T-helper 17 cell (primary cell): ENCODE results near the gene EML6. TPM values are rescaled to one million over a fixed set of nuclear protein-coding genes. Genes with fewer than 3 reads are reported as not detected.

Source experiments
- ATAC-seq: fragments of 150-1000 bp; cut with Tn5 transposase; 2 replicates; pipeline ENCODE4 v1.10.0; 2021; ENCODE audit warnings: mild to moderate bottlenecking, moderate library complexity
- DNase-seq, 3 donors: peaks; one replicate each; pipeline versions ENCODE4 v3.0.0 to v3.0.0-alpha.2; 2020 to 2021
- H3K9me3 ChIP-seq: one replicate; pipeline ENCODE4 v1.7.0; 2013; ENCODE audit warnings: low read length, mild to moderate bottlenecking; ENCODE audit not compliant: control insufficient read depth, poor library complexity, severe bottlenecking
- H3K27ac Mint-ChIP-seq: one replicate; pipeline ENCODE4 v1.8.0; 2022; ENCODE audit warnings: mild to moderate bottlenecking, moderate library complexity, mixed read lengths
- H3K27me3 Mint-ChIP-seq: one replicate; pipeline ENCODE4 v1.8.0; 2022; ENCODE audit warnings: mixed read lengths
- H3K36me3 Mint-ChIP-seq: one replicate; pipeline ENCODE4 v1.8.0; 2022; ENCODE audit warnings: low read depth, mixed read lengths
- H3K4me1 Mint-ChIP-seq: one replicate; pipeline ENCODE4 v1.8.0; 2022; ENCODE audit warnings: mild to moderate bottlenecking, mixed read lengths
- H3K4me3 Mint-ChIP-seq: one replicate; pipeline ENCODE4 v1.8.0; 2022; ENCODE audit warnings: mild to moderate bottlenecking, moderate library complexity, mixed read lengths
- total RNA-seq, 4 donors: library from RNA in 2 of 4; stranded (reverse) in 2 of 4; gene quantifications; one replicate each; pipeline ENCODE4 v1.2.3 and lab custom pipeline; 2022 to 2026

The EML6 gene
- total RNA-seq, 2 donors from 2014 or later: 2.2 to 4.0 TPM

DNA sequence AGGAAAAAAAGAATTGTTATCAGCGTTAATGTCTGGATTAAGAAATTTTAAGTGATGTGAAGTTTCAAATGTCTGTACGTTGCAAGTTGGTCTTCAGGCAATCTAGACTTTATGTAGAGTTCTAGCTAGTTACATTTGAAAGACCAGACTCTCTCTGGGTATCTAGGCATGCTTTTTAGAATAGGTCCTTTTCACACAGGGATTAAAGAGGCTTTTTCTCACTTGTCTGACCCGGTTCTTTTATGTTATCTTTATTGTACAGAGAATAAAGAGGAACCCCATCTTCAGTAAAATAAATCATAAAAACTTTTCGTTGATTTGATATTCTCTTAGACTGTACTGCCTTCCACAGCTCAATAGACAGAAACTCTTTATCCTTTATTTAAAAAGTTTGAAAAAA is 8.5 kb upstream of the EML6 start:
- peaks cover 4% of the 10 kb centered on the region for H3K36me3 Mint-ChIP-seq
- H3K4me1 Mint-ChIP-seq: peaks cover 2% of the 10 kb centered on the region
- peaks cover 54% of the 10 kb centered on the region for H3K27me3 Mint-ChIP-seq
- no peak overlapping the region for H3K27ac Mint-ChIP-seq
- no peaks in the 10 kb centered on the region for H3K9me3 ChIP-seq
- no peak for ATAC-seq
- H3K4me3 Mint-ChIP-seq: no peak overlapping the region
- DNase-seq: no peak

GRCh38 chr2:54716375-54716774 is 7.1 kb upstream of the EML6 start:
- DNase-seq: no peak
- no peaks in the 10 kb centered on the region for H3K9me3 ChIP-seq
- peaks cover 56% of the 10 kb centered on the region for H3K27me3 Mint-ChIP-seq
- H3K4me1 Mint-ChIP-seq: peaks cover 2% of the 10 kb centered on the region
- peaks cover 2% of the 10 kb centered on the region for H3K36me3 Mint-ChIP-seq
- no peak overlapping the region for H3K4me3 Mint-ChIP-seq
- no peak for ATAC-seq
- no peak overlapping the region for H3K27ac Mint-ChIP-seq

GRCh38 chr2:54720563-54720962 is 2.9 kb upstream of the EML6 start:
- ATAC-seq (no peak), DNase-seq (no peak)
- peaks cover 8% of the 10 kb centered on the region for H3K36me3 Mint-ChIP-seq
- no peaks in the 10 kb centered on the region for H3K9me3 ChIP-seq
- H3K4me1 Mint-ChIP-seq: peaks cover 12% of the 10 kb centered on the region
- H3K27ac Mint-ChIP-seq: no peak overlapping the region
- H3K27me3 Mint-ChIP-seq: peaks cover 45% of the 10 kb centered on the region
- no peak overlapping the region for H3K4me3 Mint-ChIP-seq

GRCh38 chr2:54722641-54723040 is 821 bp upstream of the EML6 start:
- Mint-ChIP-seq H3K36me3 (peaks cover 8% of the 10 kb centered on the region), H3K27me3 (peaks cover 65% of the 10 kb centered on the region), H3K4me1 (peaks cover 12% of the 10 kb centered on the region), H3K27ac (peak overlapping the region; percentile 83), H3K4me3 (peak overlapping the region; percentile 98)
- DNase-seq (no peak), ATAC-seq (no peak)
- no peaks in the 10 kb centered on the region for H3K9me3 ChIP-seq

DNA sequence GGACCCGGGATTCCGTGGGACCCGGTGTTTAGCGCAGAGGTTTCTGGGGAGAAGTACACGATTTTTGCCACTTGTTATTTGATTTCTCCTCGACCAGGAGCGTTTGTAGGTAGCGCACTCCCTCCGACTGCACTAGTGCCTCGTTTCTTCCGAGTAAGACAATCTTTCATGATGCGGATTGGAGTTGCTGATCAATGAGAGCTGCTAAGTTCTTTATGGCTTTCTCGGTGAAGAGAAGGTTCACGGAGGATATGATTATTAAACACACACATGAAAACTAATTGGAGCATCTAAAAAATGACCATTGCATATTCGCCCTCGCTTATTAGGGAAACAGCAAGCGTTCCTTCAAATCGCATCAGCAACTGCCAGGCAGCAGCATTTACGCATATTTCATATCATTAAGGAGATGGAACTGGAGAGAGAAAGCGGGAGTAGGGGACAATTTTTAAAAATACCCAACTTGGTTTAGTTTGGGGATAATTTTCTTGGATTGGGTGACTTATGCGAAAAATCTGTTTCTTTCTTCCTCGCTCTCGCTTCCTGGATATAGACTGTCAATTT is 616 bp downstream of the EML6 start:
- H3K36me3 Mint-ChIP-seq: peaks cover 7% of the 10 kb centered on the region
- H3K9me3 ChIP-seq: no peaks in the 10 kb centered on the region
- peak overlapping the region; percentile 98 for H3K4me3 Mint-ChIP-seq
- peak; percentile 2 for ATAC-seq
- peak overlapping the region; percentile 83 for H3K27ac Mint-ChIP-seq
- H3K4me1 Mint-ChIP-seq: peaks cover 11% of the 10 kb centered on the region
- DNase-seq: no peak
- H3K27me3 Mint-ChIP-seq: peaks cover 62% of the 10 kb centered on the region

- no peak overlapping the region for H3K27ac Mint-ChIP-seq
- H3K27me3 Mint-ChIP-seq: peaks cover 61% of the 10 kb centered on the region
- ATAC-seq (no peak), DNase-seq (peak in 2 of 3 donors; percentile 21 to 36)
- no peaks in the 10 kb centered on the region for H3K9me3 ChIP-seq
- H3K4me1 Mint-ChIP-seq: peaks cover 10% of the 10 kb centered on the region
- H3K4me3 Mint-ChIP-seq: peak overlapping the region; percentile 98
- H3K36me3 Mint-ChIP-seq: peaks cover 6% of the 10 kb centered on the region
Observed at GRCh38 chr2:54724560-54725342, 1.3 kb downstream of the EML6 start.

GRCh38 chr2:54725343-54726099 is 2.1 kb downstream of the EML6 start:
- H3K9me3 ChIP-seq: no peaks in the 10 kb centered on the region
- Mint-ChIP-seq H3K4me1 (peaks cover 10% of the 10 kb centered on the region), H3K4me3 (peak overlapping the region; percentile 88), H3K36me3 (peaks cover 6% of the 10 kb centered on the region), H3K27ac (no peak overlapping the region), H3K27me3 (peaks cover 54% of the 10 kb centered on the region)
- DNase-seq (no peak), ATAC-seq (no peak)

DNA sequence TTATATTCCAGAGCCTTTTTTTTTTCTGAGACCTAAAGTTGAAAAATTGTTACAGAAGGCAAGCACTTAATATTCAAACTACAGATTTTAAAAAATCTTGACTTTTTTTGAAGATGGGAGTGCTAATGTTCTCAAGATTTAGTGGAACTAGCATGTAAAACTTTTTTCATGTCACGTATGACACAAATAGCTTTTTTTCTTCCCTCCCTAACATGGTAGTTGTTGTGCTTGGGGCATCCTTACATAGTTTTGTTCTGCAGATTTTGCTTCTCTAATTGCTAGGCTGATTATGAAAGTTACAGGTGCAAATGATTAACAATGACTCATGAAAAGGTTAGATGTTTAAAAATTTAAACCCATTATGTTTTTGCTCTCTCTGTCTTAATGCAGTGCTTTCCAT is 3.0 kb downstream of the EML6 start:
- ATAC-seq (no peak), DNase-seq (no peak)
- H3K9me3 ChIP-seq: no peaks in the 10 kb centered on the region
- no peak overlapping the region for H3K4me3 Mint-ChIP-seq
- peaks cover 51% of the 10 kb centered on the region for H3K27me3 Mint-ChIP-seq
- peaks cover 6% of the 10 kb centered on the region for H3K36me3 Mint-ChIP-seq
- H3K27ac Mint-ChIP-seq: no peak overlapping the region
- peaks cover 10% of the 10 kb centered on the region for H3K4me1 Mint-ChIP-seq

GRCh38 chr2:54726940-54727339 is 3.5 kb downstream of the EML6 start:
- H3K27me3 Mint-ChIP-seq: peaks cover 46% of the 10 kb centered on the region
- DNase-seq (no peak), ATAC-seq (no peak)
- peaks cover 6% of the 10 kb centered on the region for H3K36me3 Mint-ChIP-seq
- no peaks in the 10 kb centered on the region for H3K9me3 ChIP-seq
- no peak overlapping the region for H3K4me3 Mint-ChIP-seq
- H3K4me1 Mint-ChIP-seq: peaks cover 10% of the 10 kb centered on the region
- H3K27ac Mint-ChIP-seq: no peak overlapping the region

- peaks cover 8% of the 10 kb centered on the region for H3K36me3 Mint-ChIP-seq
- ATAC-seq: no peak
- peaks cover 10% of the 10 kb centered on the region for H3K4me1 Mint-ChIP-seq
- DNase-seq: no peak
- peak overlapping the region; percentile 78 for H3K27ac Mint-ChIP-seq
- H3K4me3 Mint-ChIP-seq: no peak overlapping the region
- peaks cover 44% of the 10 kb centered on the region for H3K27me3 Mint-ChIP-seq
- no peaks in the 10 kb centered on the region for H3K9me3 ChIP-seq
Observed at GRCh38 chr2:54728669-54729120, 5.2 kb downstream of the EML6 start.

- Mint-ChIP-seq H3K36me3 (peaks cover 9% of the 10 kb centered on the region), H3K4me1 (no peaks in the 10 kb centered on the region), H3K27ac (no peak overlapping the region), H3K4me3 (no peak overlapping the region), H3K27me3 (peaks cover 20% of the 10 kb centered on the region)
- DNase-seq (no peak), ATAC-seq (no peak)
- no peaks in the 10 kb centered on the region for H3K9me3 ChIP-seq
Observed at GRCh38 chr2:54735636-54736035, 12.2 kb downstream of the EML6 start.

GRCh38 chr2:54738281-54738680 is 14.8 kb downstream of the EML6 start:
- Mint-ChIP-seq H3K27me3 (peaks cover 39% of the 10 kb centered on the region), H3K4me1 (no peaks in the 10 kb centered on the region), H3K27ac (no peak overlapping the region), H3K4me3 (no peak overlapping the region), H3K36me3 (peaks cover 9% of the 10 kb centered on the region)
- DNase-seq (no peak), ATAC-seq (no peak)
- H3K9me3 ChIP-seq: no peaks in the 10 kb centered on the region

GRCh38 chr2:54740333-54740732 is 16.9 kb downstream of the EML6 start:
- Mint-ChIP-seq H3K4me3 (no peak overlapping the region), H3K27me3 (peaks cover 39% of the 10 kb centered on the region), H3K36me3 (peaks cover 8% of the 10 kb centered on the region), H3K27ac (no peak overlapping the region), H3K4me1 (no peaks in the 10 kb centered on the region)
- no peaks in the 10 kb centered on the region for H3K9me3 ChIP-seq
- no peak for DNase-seq
- ATAC-seq: no peak
